GM19351 (cell line): Measurements from ENCODE around the gene QRICH2.
A peak's percentile ranks its signal among the peaks of the same experiment; 100 is the strongest.
"Not testable (repeated sequence)": the region's sequence is repeated elsewhere in the genome, so short reads cannot be mapped to it uniquely, and the experiment has no call there.

Source experiments
- ATAC-seq: cut with Tn5 transposase; IDR thresholded peaks from one replicate; pipeline ENCODE4 v1.9.1; 2021; ENCODE audit warnings: mild to moderate bottlenecking, moderate library complexity; ENCODE audit not compliant: unreplicated experiment

The QRICH2 gene

GRCh38 chr17:76252040-76252954 is 55.8 kb downstream of the QRICH2 start:
- no peak for ATAC-seq

GRCh38 chr17:76251478-76252039 is 56.5 kb downstream of the QRICH2 start:
- ATAC-seq = no peak

- no peak for ATAC-seq
Measured at GRCh38 chr17:76250141-76250540, 57.9 kb downstream of the QRICH2 start.

- no peak for ATAC-seq
Measured at GRCh38 chr17:76248013-76248782, 59.9 kb downstream of the QRICH2 start.

GRCh38 chr17:76247304-76247703 is 60.8 kb downstream of the QRICH2 start:
- no peak for ATAC-seq

GRCh38 chr17:76246080-76247066 is 61.7 kb downstream of the QRICH2 start:
- peak; percentile 98 for ATAC-seq

GRCh38 chr17:76244721-76245120 is 63.4 kb downstream of the QRICH2 start:
- not testable (repeated sequence) for ATAC-seq

- ATAC-seq = no peak
Measured at GRCh38 chr17:76243826-76244679, 64.0 kb downstream of the QRICH2 start.

- ATAC-seq = no peak
Measured at GRCh38 chr17:76241691-76242255, 66.3 kb downstream of the QRICH2 start.

- no peak for ATAC-seq
Measured at GRCh38 chr17:76241204-76241538, 66.9 kb downstream of the QRICH2 start.

- peak; percentile 61 for ATAC-seq
Measured at GRCh38 chr17:76240461-76241203, 67.4 kb downstream of the QRICH2 start, which contains the start of gene RNF157. RNF157 (minus strand) TSS chr17:76240493; CDS start chr17:76240240, 253 bp downstream.

GRCh38 chr17:76239538-76240274 is 68.4 kb downstream of the QRICH2 start:
- ATAC-seq = no peak

- no peak for ATAC-seq
Measured at GRCh38 chr17:76238847-76239537, 69.1 kb downstream of the QRICH2 start.

- ATAC-seq = no peak
Measured at GRCh38 chr17:76237859-76238313, 70.2 kb downstream of the QRICH2 start.

GRCh38 chr17:76236603-76237002 is 71.5 kb downstream of the QRICH2 start:
- ATAC-seq = no peak

- ATAC-seq = no peak
Measured at GRCh38 chr17:76235883-76236282, 72.2 kb downstream of the QRICH2 start.

- no peak for ATAC-seq
Measured at GRCh38 chr17:76234354-76234679, 73.8 kb downstream of the QRICH2 start.
